IPS-15b (cell line): ENCODE results near the gene TMEM255A.

Experiments
- H3K27me3 ChIP-seq: one replicate; pipeline ENCODE4 v1.6.1; 2013; ENCODE audit warnings: low read length; ENCODE audit not compliant: control insufficient read depth, insufficient read depth
- H3K36me3 ChIP-seq: one replicate; pipeline ENCODE4 v1.6.1; 2013; ENCODE audit warnings: low read length; ENCODE audit not compliant: control insufficient read depth, insufficient read depth
- H3K4me1 ChIP-seq: one replicate; pipeline ENCODE4 v1.6.1; 2013; ENCODE audit warnings: mild to moderate bottlenecking, low read length; ENCODE audit not compliant: control insufficient read depth, insufficient read depth
- H3K4me3 ChIP-seq: one replicate; pipeline ENCODE4 v1.5.1; 2013; ENCODE audit warnings: low read depth, low read length
- H3K9ac ChIP-seq: one replicate; pipeline ENCODE4 v1.6.1; 2013; ENCODE audit warnings: low read depth, mild to moderate bottlenecking, low read length
- H3K9me3 ChIP-seq: one replicate; pipeline ENCODE4 v1.6.1; 2013; ENCODE audit warnings: mild to moderate bottlenecking, low read length; ENCODE audit not compliant: control insufficient read depth, insufficient read depth

The TMEM255A gene

DNA sequence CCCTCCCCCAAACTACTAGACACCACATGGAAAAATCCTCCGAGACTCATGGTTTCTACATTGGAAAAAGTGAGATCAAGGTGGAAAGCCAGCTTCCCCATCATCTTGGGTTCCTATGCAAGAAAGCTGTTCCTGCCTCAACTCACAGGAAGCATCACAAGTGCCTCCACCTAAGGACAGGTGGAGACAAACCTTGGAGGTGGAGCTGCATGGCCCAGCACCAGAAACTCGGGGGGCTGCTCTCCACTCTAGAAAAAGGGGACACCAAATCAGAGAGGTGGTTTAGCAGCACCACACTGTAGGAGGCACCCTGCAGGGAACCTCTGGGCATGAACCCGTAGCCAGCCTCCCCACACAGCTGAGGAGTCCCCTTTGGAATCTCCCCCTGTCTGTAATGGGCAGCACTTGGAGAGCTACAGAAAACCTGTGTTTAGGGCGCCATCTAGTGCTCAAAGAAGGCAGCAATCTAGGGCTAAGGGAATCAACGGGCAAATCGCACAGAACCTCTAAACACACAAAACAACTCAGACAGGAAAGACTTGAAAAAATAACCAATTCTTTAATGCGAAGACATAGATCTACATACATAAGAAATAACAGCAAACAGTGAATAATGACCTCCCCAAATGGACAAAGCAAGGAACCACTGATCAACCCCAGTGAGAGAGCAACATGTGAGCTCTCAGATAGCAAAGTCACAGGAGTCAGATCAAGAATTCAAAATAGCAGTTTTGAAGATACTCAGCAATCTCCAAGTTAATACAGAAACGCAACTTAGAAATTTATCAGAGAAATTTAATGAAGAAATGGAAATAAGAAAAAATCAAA is 97.6 kb downstream of the TMEM255A start:
- Histone ChIP-seq H3K36me3 (no peaks in the 10 kb centered on the region), H3K4me3 (no peak overlapping the region), H3K27me3 (no peaks in the 10 kb centered on the region), H3K4me1 (no peaks in the 10 kb centered on the region), H3K9ac (no peak overlapping the region), H3K9me3 (peaks cover 3% of the 10 kb centered on the region)
